GM13977 (cell line): ENCODE data around the gene PRKCB.

ENCODE experiments used
- DNase-seq: peaks from one replicate; pipeline ENCODE4 v3.0.0; 2012; ENCODE audit warnings: low spot score
- CTCF ChIP-seq: IDR thresholded peaks from 2 replicates; pipeline ENCODE4 v1.5.1; 2012; ENCODE audit warnings: mild to moderate bottlenecking, control low read depth; ENCODE audit not compliant: insufficient read depth; ENCODE audit errors: extremely low read depth, missing control alignments
- in situ Hi-C: fragments of 300-500 bp; cut with MboI; formaldehyde crosslinking; loops from one replicate; pipeline ENCODE4 v1.12.0; 2022; ENCODE audit warnings: low sequenced_read_pairs, low pct_unique_long_range_greater_than_20kb, mixed read lengths, inconsistent platforms; ENCODE audit not compliant: unreplicated experiment

Gene PRKCB

DNA sequence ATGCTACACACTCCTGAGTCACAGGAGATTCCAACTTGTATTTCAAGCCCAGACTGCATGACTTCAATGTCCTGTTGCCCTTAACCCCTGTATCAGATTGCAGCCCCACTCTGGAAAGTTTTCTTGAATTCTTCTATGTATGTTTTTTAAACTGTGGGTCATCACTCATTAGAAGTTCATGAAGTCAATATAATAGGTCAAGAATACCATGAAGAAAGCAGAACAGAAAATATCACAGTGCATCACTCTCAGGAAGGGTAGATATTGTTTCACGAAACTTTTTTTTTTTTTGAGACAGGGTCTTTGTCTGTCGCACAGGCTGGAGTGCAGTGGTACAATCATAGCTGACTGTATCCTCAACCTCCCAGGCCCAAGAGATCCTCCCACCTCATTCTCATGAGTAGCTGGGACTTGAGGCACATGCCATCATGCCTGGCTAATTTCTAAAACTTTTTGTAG, 20.5 kb downstream of the PRKCB start:
- in situ Hi-C loops = no loop called here
- no peak for DNase-seq
- TF ChIP-seq CTCF = no peak

GRCh38 chr16:23857256-23857880, 21.6 kb downstream of the PRKCB start:
- no peak for DNase-seq
- no peak for TF ChIP-seq CTCF
- in situ Hi-C loops = no loop called here

- TF ChIP-seq CTCF = no peak
- in situ Hi-C loops = no loop called here
- no peak for DNase-seq
Observed at GRCh38 chr16:23857881-23858269, 22.1 kb downstream of the PRKCB start.

DNA sequence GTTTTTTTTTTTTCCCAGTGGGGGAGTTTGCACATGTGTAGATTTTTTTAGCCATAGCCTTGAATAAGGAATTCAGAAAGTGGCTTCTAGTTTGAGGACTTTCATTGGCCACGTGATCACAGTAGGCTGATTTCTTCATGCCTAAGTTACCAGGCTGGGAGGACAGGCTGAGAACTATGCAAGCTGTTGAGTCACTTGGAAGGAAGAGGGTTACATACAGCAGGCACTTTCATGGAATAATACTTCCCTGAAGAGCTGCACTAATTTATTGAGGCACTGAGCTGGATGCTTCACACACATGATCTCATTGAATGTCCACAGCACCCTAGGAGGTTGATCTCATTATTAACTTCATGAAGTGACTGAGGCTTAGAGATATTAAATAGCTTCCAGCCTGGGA, 22.8 kb downstream of the PRKCB start:
- DNase-seq = no peak
- no peak for TF ChIP-seq CTCF
- in situ Hi-C loops = no loop called here

- no peak for TF ChIP-seq CTCF
- no peak for DNase-seq
- in situ Hi-C loops = no loop called here
Observed at GRCh38 chr16:23859713-23860269, 24.0 kb downstream of the PRKCB start.

DNA sequence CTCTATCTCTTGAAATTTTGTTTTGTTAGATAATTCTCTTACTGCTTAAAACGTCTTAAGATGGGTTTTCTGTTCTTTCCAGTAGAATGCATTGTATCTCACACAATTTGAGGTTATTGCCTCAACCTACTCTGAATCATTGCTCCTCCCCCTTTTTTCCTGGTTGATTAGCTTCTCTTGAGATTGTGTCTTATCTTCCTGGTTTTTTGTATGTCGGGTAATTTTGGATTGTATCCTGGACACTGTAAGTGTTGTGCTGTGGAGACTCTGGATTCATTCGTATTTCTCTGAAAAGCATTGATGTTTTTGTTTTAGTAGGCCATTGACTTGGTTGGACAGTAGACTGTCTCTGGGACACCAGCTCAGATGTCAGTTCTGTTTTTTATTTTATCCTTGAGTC, 26.1 kb downstream of the PRKCB start:
- DNase-seq = no peak
- TF ChIP-seq CTCF = no peak
- in situ Hi-C loops = no loop called here
